Gastrocnemius medialis (tissue), 4 donors: Measurements from ENCODE around the gene ATAD3A. TPM values are rescaled to one million over a fixed set of nuclear protein-coding genes. Genes with fewer than 3 reads are reported as not detected.

ENCODE experiments used
- ATAC-seq, 2 donors: fragments of 150-250 bp; one replicate each; pipeline ENCODE4 v1.9.1; 2016
- DNase-seq, 2 donors: peaks; one replicate each; pipeline ENCODE4 v3.0.0-alpha.2; 2019
- H3K27ac ChIP-seq, 4 donors: fragments of 200-600 bp; sonication (generic); 1 replicate in 1 of 4; 2 replicates in 3 of 4; pipeline ENCODE4 v1.5.1; 2016 to 2018; ENCODE audit warnings: mild to moderate bottlenecking in 2 of 4, moderate library complexity in 1 of 4
- H3K27me3 ChIP-seq, 3 donors: fragments of 200-600 bp; sonication (generic) in 2 of 3; 1 replicate in 1 of 3; 2 replicates in 2 of 3; pipeline versions ENCODE4 v1.5.1 to v1.6.0; 2016 to 2019; ENCODE audit warnings: mild to moderate bottlenecking in 1 of 3, moderate library complexity in 1 of 3
- H3K36me3 ChIP-seq, 2 donors: fragments of 200-600 bp; sonication (generic) in 1 of 2; one replicate each; pipeline ENCODE4 v1.5.1; 2017 to 2018
- H3K4me1 ChIP-seq, 2 donors: fragments of 200-600 bp; sonication (generic) in 1 of 2; one replicate each; pipeline ENCODE4 v1.5.1; 2016 to 2017; ENCODE audit warnings: mild to moderate bottlenecking in 2 of 2
- H3K4me3 ChIP-seq, 4 donors: fragments of 200-600 bp; sonication (generic) in 3 of 4; 1 replicate in 1 of 4; 2 replicates in 3 of 4; pipeline ENCODE4 v1.5.1; 2016 to 2019; ENCODE audit warnings: mild to moderate bottlenecking in 2 of 4
- H3K9me3 ChIP-seq, 3 donors: fragments of 200-600 bp; sonication (generic) in 2 of 3; 1 replicate in 1 of 3; 2 replicates in 2 of 3; pipeline ENCODE4 v1.5.1; 2016 to 2019
- POLR2A ChIP-seq, 2 donors: fragments of 450-650 bp; IDR thresholded peaks; one replicate each; pipeline ENCODE4 v1.6.1; 2017; ENCODE audit warnings: antibody characterized with exemption in 2 of 2, mild to moderate bottlenecking in 2 of 2, moderate library complexity in 2 of 2
- in situ Hi-C, 4 donors: fragments of 200-750 bp; cut with MboI; loops; one replicate each; pipeline versions ENCODE4 v1.15.0 to v1.8.0; 2017; ENCODE audit warnings: low sequenced_read_pairs in 4 of 4
- intact Hi-C: fragments of 100-400 bp; cut with DNase I; formaldehyde crosslinking; loops from one replicate; pipeline ENCODE4 v1.15.1; 2023; ENCODE audit warnings: low total_unique reads
- total RNA-seq, 4 donors: library from RNA; depleted of rRNA; stranded (reverse); fragments of >200 nt; gene quantifications; one replicate each; pipeline versions ENCODE4 v1.1.0 to v1.2.3, GENCODE V29; 2016
- TF ChIP-seq, protein P1 (sequence below), 5 experiments: fragments of 450-650 bp in 3 of 5; fragments of 200-600 bp in 2 of 5; sonication (generic) in 2 of 5; IDR thresholded peaks in 4 of 5; conservative IDR thresholded peaks in 1 of 5; 1 replicate in 4 of 5; 2 replicates in 1 of 5; pipeline ENCODE4 v1.5.1; 2016 to 2019; ENCODE audit warnings: antibody characterized with exemption in 5 of 5, mild to moderate bottlenecking in 3 of 5, moderate library complexity in 3 of 5

The ATAD3A gene
- total RNA-seq, 4 donors from 2014 or later: 22.9 to 47.9 (median 35.6) TPM

GRCh38 chr1:1567152-1567875 lies 55.4 kb downstream of the ATAD3A start:
- in situ Hi-C loops: no loop called here
- Histone ChIP-seq H3K36me3 (peaks cover 3 to 24% of the 10 kb centered on the region in 2 donors), H3K27ac (peak overlapping the region; percentile 84 to 91 (median 86)), H3K4me3 (peak overlapping the region in 2 of 4 donors; percentile 3 to 7), H3K9me3 (no peaks in the 10 kb centered on the region), H3K27me3 (no peaks in the 10 kb centered on the region), H3K4me1 (peaks cover 56 to 59% of the 10 kb centered on the region in 2 donors)
- DNase-seq (peak in 1 of 2 donors; percentile 61), ATAC-seq (peak; percentile 50 to 84)
- peak in 1 of 2 donors; percentile 23 for TF ChIP-seq POLR2A (IDR thresholded peaks at IDR 0.05)
- TF ChIP-seq, protein P1, sequence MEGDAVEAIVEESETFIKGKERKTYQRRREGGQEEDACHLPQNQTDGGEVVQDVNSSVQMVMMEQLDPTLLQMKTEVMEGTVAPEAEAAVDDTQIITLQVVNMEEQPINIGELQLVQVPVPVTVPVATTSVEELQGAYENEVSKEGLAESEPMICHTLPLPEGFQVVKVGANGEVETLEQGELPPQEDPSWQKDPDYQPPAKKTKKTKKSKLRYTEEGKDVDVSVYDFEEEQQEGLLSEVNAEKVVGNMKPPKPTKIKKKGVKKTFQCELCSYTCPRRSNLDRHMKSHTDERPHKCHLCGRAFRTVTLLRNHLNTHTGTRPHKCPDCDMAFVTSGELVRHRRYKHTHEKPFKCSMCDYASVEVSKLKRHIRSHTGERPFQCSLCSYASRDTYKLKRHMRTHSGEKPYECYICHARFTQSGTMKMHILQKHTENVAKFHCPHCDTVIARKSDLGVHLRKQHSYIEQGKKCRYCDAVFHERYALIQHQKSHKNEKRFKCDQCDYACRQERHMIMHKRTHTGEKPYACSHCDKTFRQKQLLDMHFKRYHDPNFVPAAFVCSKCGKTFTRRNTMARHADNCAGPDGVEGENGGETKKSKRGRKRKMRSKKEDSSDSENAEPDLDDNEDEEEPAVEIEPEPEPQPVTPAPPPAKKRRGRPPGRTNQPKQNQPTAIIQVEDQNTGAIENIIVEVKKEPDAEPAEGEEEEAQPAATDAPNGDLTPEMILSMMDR (IDR thresholded peaks at IDR 0.05 in 4 of 5, conservative IDR thresholded peaks at IDR 0.05 in 1 of 5): no peak
- intact Hi-C loops: no loop called here

- peak overlapping the region; percentile 84 to 91 (median 86) for H3K27ac ChIP-seq
- intact Hi-C loops: no loop called here
Measured at GRCh38 chr1:1567891-1568291, 55.9 kb downstream of the ATAD3A start.

DNA sequence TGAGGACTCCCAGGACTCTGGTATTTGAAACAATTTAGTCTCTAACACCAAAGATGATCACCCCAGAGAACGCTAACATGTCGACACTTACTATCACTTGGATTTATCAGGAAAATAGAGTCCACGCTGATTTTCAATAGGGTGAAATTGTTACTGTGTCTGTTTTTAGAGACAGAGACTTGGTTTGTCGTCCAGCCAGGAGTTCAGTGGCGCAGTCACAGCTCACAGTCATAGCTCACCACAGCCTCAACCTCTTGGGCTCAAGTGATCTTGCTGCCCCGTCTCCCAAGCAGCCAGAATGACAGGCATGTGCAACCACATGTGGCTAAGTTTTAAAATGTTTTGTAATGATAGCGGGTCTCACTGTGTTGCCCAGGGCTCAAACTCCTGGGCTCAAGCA lies 57.4 kb downstream of the ATAD3A start:
- H3K27ac ChIP-seq: peak overlapping the region; percentile 84 to 91 (median 86)
- no peak for DNase-seq
- no peaks in the 10 kb centered on the region for H3K27me3 ChIP-seq
- H3K36me3 ChIP-seq: peaks cover 2 to 4% of the 10 kb centered on the region in 2 donors
- in situ Hi-C loops: no loop called here
- TF ChIP-seq, protein P1 (IDR thresholded peaks at IDR 0.05 in 4 of 5, conservative IDR thresholded peaks at IDR 0.05 in 1 of 5): no peak
- peak in 1 of 2 donors; percentile 36 for TF ChIP-seq POLR2A (IDR thresholded peaks at IDR 0.05)
- intact Hi-C loops: no loop called here
- H3K4me3 ChIP-seq: no peak overlapping the region
- peaks cover 67 to 69% of the 10 kb centered on the region in 2 donors for H3K4me1 ChIP-seq
- H3K9me3 ChIP-seq: no peaks in the 10 kb centered on the region
- no peak for ATAC-seq

More at GRCh38 chr1:1567891-1568291, 55.9 kb downstream of the ATAD3A start:
- TF ChIP-seq, protein P1 (IDR thresholded peaks at IDR 0.05 in 4 of 5, conservative IDR thresholded peaks at IDR 0.05 in 1 of 5): no peak
- TF ChIP-seq POLR2A (IDR thresholded peaks at IDR 0.05): no peak
- Histone ChIP-seq H3K27me3 (no peaks in the 10 kb centered on the region), H3K4me1 (peaks cover 60 to 62% of the 10 kb centered on the region in 2 donors), H3K36me3 (peaks cover 3 to 18% of the 10 kb centered on the region in 2 donors), H3K4me3 (peak overlapping the region in 1 of 4 donors; percentile 33), H3K9me3 (no peaks in the 10 kb centered on the region)
- in situ Hi-C loops: no loop called here
- DNase-seq (no peak), ATAC-seq (peak; percentile 13 to 42)

GRCh38 chr1:1573843-1574720 lies 62.1 kb downstream of the ATAD3A start:
- H3K9me3 ChIP-seq: no peaks in the 10 kb centered on the region
- H3K4me3 ChIP-seq: peak overlapping the region; percentile 89 to 98 (median 96)
- H3K27me3 ChIP-seq: no peaks in the 10 kb centered on the region
- DNase-seq: peak; percentile 31 to 40
- peaks cover 37 to 40% of the 10 kb centered on the region in 2 donors for H3K4me1 ChIP-seq
- intact Hi-C loops: loop anchor here (1.0 to 2.0 kb wide), 4 partner anchors 41 to 175 kb away; partner anchors contain the start of genes ATAD3A, ATAD3B, CCNL2 and MIB2
- no peaks in the 10 kb centered on the region for H3K36me3 ChIP-seq
- TF ChIP-seq POLR2A (IDR thresholded peaks at IDR 0.05): no peak
- TF ChIP-seq, protein P1 (IDR thresholded peaks at IDR 0.05 in 4 of 5, conservative IDR thresholded peaks at IDR 0.05 in 1 of 5): no peak
- ATAC-seq: peak; percentile 81 to 82
- in situ Hi-C loops: no loop called here
- H3K27ac ChIP-seq: peak overlapping the region; percentile 97 to 99 (median 98)
